ENCODE results near the gene LGALS7B. TPM values are rescaled to one million over a fixed set of nuclear protein-coding genes. Genes with fewer than 3 reads are reported as not detected.

LGALS7B gene
- total and polyA plus RNA-seq, 2 of the 4 experiments (the other 2 are of a cell fraction): not detected

- Histone ChIP-seq H4K91ac (ENCODE audit: insufficient read depth, low read depth, low read length) (no peak overlapping the region), H2BK120ac (ENCODE audit: low read depth, low read length) (no peak overlapping the region), H2BK15ac (ENCODE audit: low read depth, low read length) (no peak overlapping the region), H2BK5ac (ENCODE audit: low read depth, low read length, poor library complexity, severe bottlenecking) (no peak overlapping the region), H3K4ac (ENCODE audit: low read depth, low read length) (no peak overlapping the region), H3K9ac (ENCODE audit: low read depth, low read length) (no peak overlapping the region), H3K18ac (ENCODE audit: low read depth, low read length) (no peak overlapping the region), H3K27me3 (ENCODE audit: control insufficient read depth, insufficient read depth, low read length) (peaks cover 10% of the 10 kb centered on the region), H2AFZ (replicated peaks; ENCODE audit: low read length, poor library complexity) (no peak overlapping the region), H3K56ac (ENCODE audit: extremely low read depth, insufficient read depth, low read length) (no peak overlapping the region), H3K4me3 (ENCODE audit: insufficient read depth, low read depth, low read length) (no peak overlapping the region), H3K27ac (ENCODE audit: insufficient read depth, low read length) (no peak overlapping the region), H3K23ac (ENCODE audit: low read depth, low read length) (no peak overlapping the region), H3K36me3 (ENCODE audit: control insufficient read depth, insufficient read depth, low read length) (no peaks in the 10 kb centered on the region), H3K9me3 (ENCODE audit: control insufficient read depth, insufficient read depth, low read length) (no peaks in the 10 kb centered on the region), H4K20me1 (ENCODE audit: insufficient read depth, low read length) (no peaks in the 10 kb centered on the region), H3K4me1 (ENCODE audit: control insufficient read depth, insufficient read depth, low read length) (no peaks in the 10 kb centered on the region), H2AK9ac (replicated peaks; ENCODE audit: low read depth, low read length, poor library complexity) (no peak overlapping the region), H3K79me1 (ENCODE audit: low read depth in 1 of 2, low read length in 2 of 2) (no peaks in the 10 kb centered on the region), H4K8ac (ENCODE audit: low read depth in 2 of 2, low read length in 2 of 2) (no peak overlapping the region), H2AK5ac (ENCODE audit: low read depth, low read length) (no peak overlapping the region), H4K5ac (ENCODE audit: low read depth, low read length) (no peak overlapping the region), H2BK20ac (ENCODE audit: low read depth, low read length) (no peak overlapping the region), H3K9me1 (ENCODE audit: insufficient read depth, low read length) (no peaks in the 10 kb centered on the region), H3K14ac (replicated peaks; ENCODE audit: low read depth, low read length) (no peak overlapping the region), H3K4me2 (ENCODE audit: low read depth, low read length) (no peak overlapping the region)
- BruUV-seq (replicated peaks): no TSS peak
- ChIA-PET POLR2A (ENCODE audit: unreplicated experiment) (no interaction called here), CTCF (no interaction called here)
- dilution Hi-C loops (cut with HindIII; ENCODE audit: low sequenced_read_pairs, unreplicated experiment): no loop called here
- no peak for TF ChIP-seq BHLHE40 (IDR thresholded peaks at IDR 0.05; ENCODE audit: low read depth, low read length)
- no peak for TF ChIP-seq MAFK (IDR thresholded peaks at IDR 0.05; ENCODE audit: low read depth, low read length)
- no peak for TF ChIP-seq MXI1 (IDR thresholded peaks at IDR 0.05; ENCODE audit: borderline replicate concordance, low read depth, low read length)
- no peak for TF ChIP-seq SMC3 (IDR thresholded peaks at IDR 0.05; ENCODE audit: low read depth, low read length)
- TF ChIP-seq ELK1 (IDR thresholded peaks at IDR 0.05; ENCODE audit: borderline replicate concordance, low read depth, low read length): no peak
- TF ChIP-seq CTCF (conservative IDR thresholded peaks at IDR 0.05; ENCODE audit: low read depth, low read length): no peak
- no peak for TF ChIP-seq CEBPB (IDR thresholded peaks at IDR 0.05; ENCODE audit: low read depth, low read length)
- TF ChIP-seq RCOR1 (IDR thresholded peaks at IDR 0.05; ENCODE audit: insufficient replicate concordance, low read length): no peak
- no peak for TF ChIP-seq CHD1 (IDR thresholded peaks at IDR 0.05; ENCODE audit: low read depth, low read length)
- TF ChIP-seq MAZ (IDR thresholded peaks at IDR 0.05; ENCODE audit: borderline replicate concordance, low read depth, low read length): no peak
- no peak for TF ChIP-seq USF2 (IDR thresholded peaks at IDR 0.05; ENCODE audit: low read depth, low read length)
- TF ChIP-seq RAD21 (IDR thresholded peaks at IDR 0.05; ENCODE audit: low read length): no peak
- no peak for TF ChIP-seq FOS (IDR thresholded peaks at IDR 0.05; ENCODE audit: low read depth, low read length)
- ATAC-seq (ENCODE audit: low read depth): no peak
- no peak for DNase-seq
- intact Hi-C loops (cut with micrococcal nuclease): no loop called here
- WGBS, 2 experiments (ENCODE audit: extremely low coverage in 2 of 2, insufficient read length in 1 of 2): 100% methylated on average over 1 of the region's 7 CpGs; no CpG with 5 or more reads in 1 of the 2 experiments
- in situ Hi-C loops (cut with MboI; ENCODE audit: low sequenced_read_pairs): no loop called here
These were observed 3.8 kb upstream of the LGALS7B start for GRCh38 chr19:38785187-38785699.
